ENCODE results near the gene XKR7. TPM values are rescaled to one million over a fixed set of nuclear protein-coding genes. Genes with fewer than 3 reads are reported as not detected.
"Not testable (repeated sequence)": the region's sequence is repeated elsewhere in the genome, so short reads cannot be mapped to it uniquely, and the experiment has no call there.

Gene XKR7
- total RNA-seq, 2 experiments from 2014 or later: 0.04 TPM

- no peaks in the 10 kb centered on the region for H3K4me1 Mint-ChIP-seq
- H3K27ac Mint-ChIP-seq: no peak overlapping the region
- H3K36me3 Mint-ChIP-seq: no peaks in the 10 kb centered on the region
- H3K4me3 Mint-ChIP-seq: no peak overlapping the region
- H3K27me3 Mint-ChIP-seq: peaks cover 54% of the 10 kb centered on the region
- no peaks in the 10 kb centered on the region for H3K9me3 Mint-ChIP-seq
- peak; percentile 46 for DNase-seq
These were observed 63.3 kb downstream of the XKR7 start for GRCh38 chr20:32031007-32031958.

DNA sequence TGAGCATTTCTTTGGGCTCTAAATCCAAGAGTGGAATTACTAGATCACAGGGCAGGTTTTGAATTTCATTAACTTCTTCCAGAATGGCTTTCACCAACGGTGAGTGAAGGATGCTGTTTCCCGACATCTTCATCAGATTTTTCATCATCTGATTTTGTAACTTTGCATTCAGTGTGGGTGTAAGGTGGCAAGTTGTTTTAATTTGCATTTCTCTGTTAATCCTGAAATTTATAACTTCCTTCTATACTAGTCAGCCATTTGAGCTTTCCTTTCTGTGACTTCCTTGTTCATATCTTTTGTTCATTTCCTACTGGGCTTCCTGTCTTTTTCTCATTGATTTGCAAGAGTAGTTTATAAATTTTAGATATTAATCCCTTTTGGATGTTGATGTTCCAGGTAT, 65.4 kb downstream of the XKR7 start:
- no peak overlapping the region for H3K27ac Mint-ChIP-seq
- no peaks in the 10 kb centered on the region for H3K9me3 Mint-ChIP-seq
- H3K4me1 Mint-ChIP-seq: no peaks in the 10 kb centered on the region
- peaks cover 61% of the 10 kb centered on the region for H3K27me3 Mint-ChIP-seq
- no peaks in the 10 kb centered on the region for H3K36me3 Mint-ChIP-seq
- no peak overlapping the region for H3K4me3 Mint-ChIP-seq
- DNase-seq: no peak

GRCh38 chr20:32033721-32034120, 65.8 kb downstream of the XKR7 start:
- H3K36me3 Mint-ChIP-seq, H3K4me1 Mint-ChIP-seq, DNase-seq, H3K9me3 Mint-ChIP-seq, H3K27ac Mint-ChIP-seq, H3K4me3 Mint-ChIP-seq: not testable (repeated sequence)
- H3K27me3 Mint-ChIP-seq: peaks cover 61% of the 10 kb centered on the region

DNA sequence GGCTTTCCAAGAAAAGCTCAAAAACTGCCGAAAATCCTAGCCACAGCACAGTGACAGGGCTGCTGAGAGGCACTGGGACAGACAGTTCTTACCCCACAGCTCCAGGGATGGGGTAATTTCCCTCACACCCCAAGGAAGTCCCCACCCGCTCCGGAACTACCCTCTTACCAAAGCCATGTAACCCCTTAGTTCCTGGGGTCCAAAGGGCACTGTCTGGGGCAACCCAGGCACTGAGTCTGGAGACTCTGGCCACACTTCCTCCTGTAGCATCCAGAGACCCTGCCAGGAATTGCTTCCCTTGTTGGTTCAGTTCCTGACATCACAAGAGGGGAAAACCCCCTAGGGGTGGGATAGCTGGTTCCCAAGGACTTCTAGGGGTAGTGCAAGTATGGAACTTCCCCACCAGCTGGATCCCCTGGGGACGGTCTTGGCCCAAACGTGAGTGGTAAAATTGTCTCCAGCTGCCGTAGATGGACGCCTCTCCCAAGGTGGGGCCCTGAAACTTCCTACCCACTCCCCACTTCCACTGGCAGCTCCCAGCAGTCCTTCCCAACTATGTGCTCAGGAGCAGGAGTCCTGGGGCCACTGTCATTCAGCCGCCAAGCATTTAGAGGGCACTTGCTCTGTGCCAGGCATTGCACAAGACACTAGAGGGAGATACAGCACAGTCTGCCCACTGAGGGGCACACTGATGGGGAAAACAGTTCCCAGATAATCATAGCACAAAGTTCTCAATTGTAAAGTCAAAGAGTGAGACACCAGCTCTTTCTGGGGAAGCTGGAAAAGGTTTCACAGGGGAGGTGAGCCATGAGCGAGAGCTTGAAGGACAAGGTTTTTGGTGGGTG, 66.9 kb downstream of the XKR7 start:
- no peak for DNase-seq
- no peak overlapping the region for H3K27ac Mint-ChIP-seq
- no peaks in the 10 kb centered on the region for H3K9me3 Mint-ChIP-seq
- H3K4me3 Mint-ChIP-seq: no peak overlapping the region
- no peaks in the 10 kb centered on the region for H3K4me1 Mint-ChIP-seq
- H3K27me3 Mint-ChIP-seq: peaks cover 52% of the 10 kb centered on the region
- no peaks in the 10 kb centered on the region for H3K36me3 Mint-ChIP-seq

GRCh38 chr20:32035426-32035779, 67.5 kb downstream of the XKR7 start:
- no peaks in the 10 kb centered on the region for H3K36me3 Mint-ChIP-seq
- H3K9me3 Mint-ChIP-seq: no peaks in the 10 kb centered on the region
- no peak for DNase-seq
- H3K4me3 Mint-ChIP-seq: no peak overlapping the region
- H3K27me3 Mint-ChIP-seq: peaks cover 48% of the 10 kb centered on the region
- no peak overlapping the region for H3K27ac Mint-ChIP-seq
- H3K4me1 Mint-ChIP-seq: no peaks in the 10 kb centered on the region

DNA sequence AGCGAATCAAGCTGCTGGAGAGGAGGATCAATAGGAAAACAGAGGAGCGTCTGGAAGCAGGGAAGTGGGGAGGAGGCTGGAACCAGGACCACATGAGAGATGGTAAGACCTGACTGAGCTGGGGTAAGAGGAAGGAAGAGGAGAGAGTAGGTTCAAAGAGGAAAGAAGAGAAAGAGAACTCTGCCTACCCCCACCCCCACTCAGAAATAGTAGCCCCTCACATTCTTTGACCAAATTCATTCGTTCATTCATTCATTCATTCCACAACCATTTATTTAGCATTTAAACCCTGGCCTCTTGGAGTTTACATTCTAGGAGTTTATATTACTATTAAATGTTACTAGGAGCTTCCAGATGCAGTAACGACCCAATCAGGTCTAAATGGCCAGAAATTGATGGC, 68.3 kb downstream of the XKR7 start:
- H3K4me1 Mint-ChIP-seq: no peaks in the 10 kb centered on the region
- H3K27me3 Mint-ChIP-seq: peaks cover 55% of the 10 kb centered on the region
- H3K27ac Mint-ChIP-seq: no peak overlapping the region
- H3K9me3 Mint-ChIP-seq: no peaks in the 10 kb centered on the region
- no peak overlapping the region for H3K4me3 Mint-ChIP-seq
- no peaks in the 10 kb centered on the region for H3K36me3 Mint-ChIP-seq
- no peak for DNase-seq

- H3K27ac Mint-ChIP-seq: no peak overlapping the region
- no peak for DNase-seq
- no peaks in the 10 kb centered on the region for H3K4me1 Mint-ChIP-seq
- no peaks in the 10 kb centered on the region for H3K9me3 Mint-ChIP-seq
- H3K27me3 Mint-ChIP-seq: peaks cover 57% of the 10 kb centered on the region
- H3K4me3 Mint-ChIP-seq: no peak overlapping the region
- no peaks in the 10 kb centered on the region for H3K36me3 Mint-ChIP-seq
These were observed 69.0 kb downstream of the XKR7 start for GRCh38 chr20:32036716-32037485.

GRCh38 chr20:32037929-32038328, 70.0 kb downstream of the XKR7 start:
- no peaks in the 10 kb centered on the region for H3K36me3 Mint-ChIP-seq
- DNase-seq: no peak
- H3K4me3 Mint-ChIP-seq: no peak overlapping the region
- no peaks in the 10 kb centered on the region for H3K9me3 Mint-ChIP-seq
- H3K27ac Mint-ChIP-seq: no peak overlapping the region
- peaks cover 58% of the 10 kb centered on the region for H3K27me3 Mint-ChIP-seq
- no peaks in the 10 kb centered on the region for H3K4me1 Mint-ChIP-seq

- no peaks in the 10 kb centered on the region for H3K9me3 Mint-ChIP-seq
- no peaks in the 10 kb centered on the region for H3K36me3 Mint-ChIP-seq
- peaks cover 46% of the 10 kb centered on the region for H3K27me3 Mint-ChIP-seq
- no peak overlapping the region for H3K4me3 Mint-ChIP-seq
- no peaks in the 10 kb centered on the region for H3K4me1 Mint-ChIP-seq
- H3K27ac Mint-ChIP-seq: no peak overlapping the region
- DNase-seq: no peak
These were observed 72.4 kb downstream of the XKR7 start for GRCh38 chr20:32040142-32040953.

DNA sequence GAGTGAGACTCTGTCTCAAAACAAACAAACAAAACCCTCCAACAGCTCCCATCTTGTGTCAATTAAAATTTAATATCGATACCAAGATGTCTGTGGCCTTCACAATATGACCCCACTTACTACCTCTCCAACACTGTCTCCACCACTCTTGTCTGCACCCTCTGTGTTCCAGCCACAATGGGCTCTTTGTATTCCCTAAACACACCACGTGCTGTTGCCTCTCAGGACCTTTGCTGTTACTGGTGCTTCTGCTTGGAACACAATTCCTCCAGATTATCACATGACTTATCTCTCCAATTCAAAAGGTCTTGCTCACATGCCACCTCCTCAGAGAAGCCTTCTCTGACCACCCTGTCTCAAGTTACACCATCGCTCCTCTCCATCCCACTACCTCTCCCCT, 78.0 kb downstream of the XKR7 start:
- H3K4me1 Mint-ChIP-seq: no peaks in the 10 kb centered on the region

DNA sequence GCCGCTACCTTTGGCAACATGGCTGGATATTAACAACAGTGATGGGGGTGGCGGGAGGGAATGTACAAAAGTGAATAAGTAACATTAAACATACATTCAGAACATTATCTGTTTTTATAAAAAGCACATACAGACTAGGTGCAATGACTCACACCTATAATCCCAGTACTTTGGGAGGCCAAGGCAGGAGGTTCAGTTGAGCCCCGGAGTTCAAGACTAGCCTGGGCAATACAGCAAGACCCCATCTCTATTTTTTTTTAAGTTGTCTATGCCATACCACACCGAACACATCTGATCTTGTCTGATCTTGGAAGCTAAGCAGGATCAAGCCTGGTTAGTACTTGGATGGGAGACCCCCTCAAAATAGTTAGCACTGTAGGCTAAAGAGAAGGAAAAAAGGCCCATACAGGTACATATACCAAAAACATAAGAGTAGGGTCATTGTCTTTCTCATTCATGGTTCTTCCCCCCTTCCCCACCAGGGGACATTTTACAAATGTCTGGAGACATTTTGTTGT, 82.4 kb downstream of the XKR7 start:
- no peak overlapping the region for H3K27ac Mint-ChIP-seq
- DNase-seq: no peak
- H3K27me3 Mint-ChIP-seq: peaks cover 64% of the 10 kb centered on the region
- no peaks in the 10 kb centered on the region for H3K9me3 Mint-ChIP-seq
- H3K36me3 Mint-ChIP-seq: no peaks in the 10 kb centered on the region
- peaks cover 13% of the 10 kb centered on the region for H3K4me1 Mint-ChIP-seq
- no peak overlapping the region for H3K4me3 Mint-ChIP-seq

More for the DNA sequence above, 78.0 kb downstream of the XKR7 start:
- Mint-ChIP-seq H3K9me3 (no peaks in the 10 kb centered on the region), H3K36me3 (no peaks in the 10 kb centered on the region), H3K27ac (no peak overlapping the region), H3K4me3 (no peak overlapping the region), H3K27me3 (peaks cover 55% of the 10 kb centered on the region)
- DNase-seq: no peak

DNA sequence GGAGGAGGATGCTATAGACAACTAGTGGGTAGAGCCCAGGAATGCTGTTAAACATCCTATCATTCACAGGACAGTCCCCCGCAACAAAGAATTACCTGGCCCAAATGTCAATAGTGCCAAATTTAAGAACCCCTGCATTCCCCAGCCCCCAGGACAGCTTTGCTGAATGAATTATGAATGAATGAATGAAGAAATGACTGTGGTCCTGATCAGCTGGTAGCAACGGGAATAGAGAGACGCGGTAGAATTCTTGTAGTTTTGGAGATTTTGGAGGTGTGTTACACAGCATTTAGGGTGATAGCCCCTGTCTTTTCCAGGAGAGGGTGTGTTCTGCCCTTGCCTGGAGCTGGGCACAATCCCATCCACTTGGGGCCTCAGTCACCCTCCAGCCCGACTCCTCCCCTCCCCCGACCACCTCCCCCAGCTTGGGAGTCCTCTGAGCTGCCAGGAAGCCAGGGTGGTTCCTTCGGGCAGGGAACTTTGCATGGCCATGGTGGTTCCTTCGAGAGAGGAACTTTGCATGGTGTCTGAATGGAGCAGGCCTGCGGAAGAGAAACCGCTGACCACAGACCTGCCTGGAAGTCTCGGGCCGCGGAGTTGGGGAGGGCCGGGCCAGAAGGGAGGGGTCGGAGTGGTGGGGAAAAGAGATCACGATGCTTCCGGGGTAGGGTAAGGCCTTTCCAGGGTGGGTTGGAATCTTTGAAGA, 83.1 kb downstream of the XKR7 start:
- H3K4me1 Mint-ChIP-seq: peaks cover 13% of the 10 kb centered on the region
- H3K9me3 Mint-ChIP-seq: no peaks in the 10 kb centered on the region
- H3K4me3 Mint-ChIP-seq: peak overlapping the region; percentile 69
- H3K27me3 Mint-ChIP-seq: peaks cover 63% of the 10 kb centered on the region
- DNase-seq: no peak
- no peak overlapping the region for H3K27ac Mint-ChIP-seq
- no peaks in the 10 kb centered on the region for H3K36me3 Mint-ChIP-seq

- H3K9me3 Mint-ChIP-seq: no peaks in the 10 kb centered on the region
- peaks cover 60% of the 10 kb centered on the region for H3K27me3 Mint-ChIP-seq
- H3K36me3 Mint-ChIP-seq: no peaks in the 10 kb centered on the region
- H3K4me3 Mint-ChIP-seq: peak overlapping the region; percentile 69
- peaks cover 13% of the 10 kb centered on the region for H3K4me1 Mint-ChIP-seq
- no peak overlapping the region for H3K27ac Mint-ChIP-seq
- DNase-seq: no peak
These were observed 83.8 kb downstream of the XKR7 start for GRCh38 chr20:32051720-32052089.

Data from activated naive CD8-positive, alpha-beta T cell treated with anti-CD3 and anti-CD28 coated beads for 36 hours (primary cell).